ENCODE results near the gene KDM6A. TPM values are rescaled to one million over a fixed set of nuclear protein-coding genes. Genes with fewer than 3 reads are reported as not detected.

Gene KDM6A
- polyA plus RNA-seq, 1 of the 3 experiments (the other 2 are of a cell fraction): 7.4 TPM

GRCh38 chrX:45150821-45151220 is 277.8 kb downstream of the KDM6A start:
- POLR2A ChIA-PET: no interaction called here
- Histone ChIP-seq H3K4me2 (no peak overlapping the region), H4K20me1 (ENCODE audit: insufficient read depth) (no peaks in the 10 kb centered on the region), H2AFZ (ENCODE audit: low read depth) (no peak overlapping the region), H3K9ac (no peak overlapping the region), H3K27me3 (ENCODE audit: insufficient read depth) (peaks cover 12% of the 10 kb centered on the region; the same call in 1 of the 2 replicates), H3K36me3 (replicated peaks in 1 of 2; ENCODE audit: control insufficient read depth in 1 of 2, insufficient read depth in 2 of 2, low read length in 1 of 2) (no peaks in the 10 kb centered on the region), H3K79me2 (ENCODE audit: insufficient read depth) (no peaks in the 10 kb centered on the region), H3K9me3 (no peaks in the 10 kb centered on the region), H3K4me3 (ENCODE audit: low read depth in 2 of 2, low read length in 1 of 2) (no peak overlapping the region), H3K9me2 (no peaks in the 10 kb centered on the region), H3F3A (replicated peaks; ENCODE audit: insufficient read depth) (no peaks in the 10 kb centered on the region), H3K27ac (ENCODE audit: low read depth in 2 of 2, low read length in 1 of 2) (no peak overlapping the region), H3K4me1 (ENCODE audit: control insufficient read depth in 1 of 2, insufficient read depth in 2 of 2, low read depth in 1 of 2, low read length in 1 of 2) (no peaks in the 10 kb centered on the region)
- TF ChIP-seq SIN3A (IDR thresholded peaks at IDR 0.05; ENCODE audit: borderline replicate concordance, low read depth, low read length) (no peak), YY1 (IDR thresholded peaks at IDR 0.05; ENCODE audit: low read depth) (no peak), GABPA (IDR thresholded peaks at IDR 0.05; ENCODE audit: low read depth) (no peak)
- no peak for DNase-seq
- WGBS (ENCODE audit: low lambda C conversion rate): 47% methylated on average over 9 of the region's 9 CpGs
- CTCF ChIA-PET: interaction anchor here (1.2 to 1.3 kb wide), 2 partner anchors 10 to 22 kb away, joined by 3 read pairs; no protein-coding TSS in a partner anchor

GRCh38 chrX:45154033-45154360 is 281.0 kb downstream of the KDM6A start:
- H3K9me3 ChIP-seq: no peaks in the 10 kb centered on the region
- CTCF ChIA-PET: no interaction called here
- TF ChIP-seq USF2 (IDR thresholded peaks at IDR 0.05; ENCODE audit: borderline replicate concordance, low read depth, low read length) (no peak), GABPA (IDR thresholded peaks at IDR 0.05; ENCODE audit: low read depth) (no peak), IRF3 (IDR thresholded peaks at IDR 0.05; ENCODE audit: low read depth, low read length) (no peak)
- no peak overlapping the region for H2AFZ ChIP-seq (ENCODE audit: low read depth)
- no peaks in the 10 kb centered on the region for H3K4me1 ChIP-seq (ENCODE audit: control insufficient read depth in 1 of 2, insufficient read depth in 2 of 2, low read depth in 1 of 2, low read length in 1 of 2)
- H3F3A ChIP-seq (replicated peaks; ENCODE audit: insufficient read depth): no peaks in the 10 kb centered on the region
- no peaks in the 10 kb centered on the region for H4K20me1 ChIP-seq (ENCODE audit: insufficient read depth)
- 30% methylated on average over 4 of the region's 4 CpGs for WGBS (ENCODE audit: low lambda C conversion rate)
- no peaks in the 10 kb centered on the region for H3K36me3 ChIP-seq (replicated peaks in 1 of 2; ENCODE audit: control insufficient read depth in 1 of 2, insufficient read depth in 2 of 2, low read length in 1 of 2)
- H3K9ac ChIP-seq: no peak overlapping the region
- H3K27me3 ChIP-seq (ENCODE audit: insufficient read depth): peaks cover 19% of the 10 kb centered on the region; the same call in 1 of the 2 replicates
- H3K4me2 ChIP-seq: no peak overlapping the region
- no peaks in the 10 kb centered on the region for H3K9me2 ChIP-seq
- DNase-seq: no peak
- H3K4me3 ChIP-seq (ENCODE audit: low read depth in 2 of 2, low read length in 1 of 2): no peak overlapping the region
- H3K27ac ChIP-seq (ENCODE audit: low read depth in 2 of 2, low read length in 1 of 2): no peak overlapping the region
- POLR2A ChIA-PET: no interaction called here
- no peaks in the 10 kb centered on the region for H3K79me2 ChIP-seq (ENCODE audit: insufficient read depth)

GRCh38 chrX:45154462-45154861 is 281.5 kb downstream of the KDM6A start:
- TF ChIP-seq GABPA (IDR thresholded peaks at IDR 0.05; ENCODE audit: low read depth) (no peak), ZBTB33 (IDR thresholded peaks at IDR 0.05; ENCODE audit: borderline replicate concordance, low read depth) (no peak), MAX (IDR thresholded peaks at IDR 0.05; ENCODE audit: low read depth) (no peak), FOSL2 (IDR thresholded peaks at IDR 0.05; ENCODE audit: borderline replicate concordance, low read depth) (no peak)
- Histone ChIP-seq H3K9ac (no peak overlapping the region), H3K27me3 (ENCODE audit: insufficient read depth) (peaks cover 19% of the 10 kb centered on the region; the same call in 1 of the 2 replicates), H3K4me3 (ENCODE audit: low read depth in 2 of 2, low read length in 1 of 2) (no peak overlapping the region), H3K27ac (ENCODE audit: low read depth in 2 of 2, low read length in 1 of 2) (no peak overlapping the region), H3K9me3 (no peaks in the 10 kb centered on the region), H3K9me2 (no peaks in the 10 kb centered on the region), H3K36me3 (replicated peaks in 1 of 2; ENCODE audit: control insufficient read depth in 1 of 2, insufficient read depth in 2 of 2, low read length in 1 of 2) (no peaks in the 10 kb centered on the region), H3K4me1 (ENCODE audit: control insufficient read depth in 1 of 2, insufficient read depth in 2 of 2, low read depth in 1 of 2, low read length in 1 of 2) (no peaks in the 10 kb centered on the region), H4K20me1 (ENCODE audit: insufficient read depth) (no peaks in the 10 kb centered on the region), H3F3A (replicated peaks; ENCODE audit: insufficient read depth) (no peaks in the 10 kb centered on the region), H3K4me2 (no peak overlapping the region), H3K79me2 (ENCODE audit: insufficient read depth) (no peaks in the 10 kb centered on the region), H2AFZ (ENCODE audit: low read depth) (no peak overlapping the region)
- POLR2A ChIA-PET: no interaction called here
- DNase-seq: no peak
- CTCF ChIA-PET: no interaction called here
